ENCODE data around the gene OPCML.

DNA sequence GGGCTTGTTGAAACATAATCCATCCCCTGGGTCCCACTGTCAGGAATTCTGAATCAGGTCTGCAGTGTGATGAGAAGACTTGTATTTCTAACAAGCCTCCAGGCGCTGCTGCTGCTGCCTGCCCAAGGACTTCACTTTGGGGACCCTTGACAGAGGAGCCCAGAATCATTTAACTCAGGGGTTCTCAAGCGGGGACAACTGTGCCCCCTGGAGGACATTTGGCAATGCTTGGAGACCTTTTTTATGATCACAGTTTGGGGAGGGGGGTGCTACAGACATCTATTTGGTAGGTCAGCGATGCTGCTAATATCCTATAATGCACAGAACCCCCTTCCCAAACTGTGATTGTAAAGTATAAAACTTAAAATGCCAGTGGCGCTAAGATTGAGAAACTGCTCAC, 312.8 kb downstream of the OPCML start:
- TF ChIP-seq, protein P1, sequence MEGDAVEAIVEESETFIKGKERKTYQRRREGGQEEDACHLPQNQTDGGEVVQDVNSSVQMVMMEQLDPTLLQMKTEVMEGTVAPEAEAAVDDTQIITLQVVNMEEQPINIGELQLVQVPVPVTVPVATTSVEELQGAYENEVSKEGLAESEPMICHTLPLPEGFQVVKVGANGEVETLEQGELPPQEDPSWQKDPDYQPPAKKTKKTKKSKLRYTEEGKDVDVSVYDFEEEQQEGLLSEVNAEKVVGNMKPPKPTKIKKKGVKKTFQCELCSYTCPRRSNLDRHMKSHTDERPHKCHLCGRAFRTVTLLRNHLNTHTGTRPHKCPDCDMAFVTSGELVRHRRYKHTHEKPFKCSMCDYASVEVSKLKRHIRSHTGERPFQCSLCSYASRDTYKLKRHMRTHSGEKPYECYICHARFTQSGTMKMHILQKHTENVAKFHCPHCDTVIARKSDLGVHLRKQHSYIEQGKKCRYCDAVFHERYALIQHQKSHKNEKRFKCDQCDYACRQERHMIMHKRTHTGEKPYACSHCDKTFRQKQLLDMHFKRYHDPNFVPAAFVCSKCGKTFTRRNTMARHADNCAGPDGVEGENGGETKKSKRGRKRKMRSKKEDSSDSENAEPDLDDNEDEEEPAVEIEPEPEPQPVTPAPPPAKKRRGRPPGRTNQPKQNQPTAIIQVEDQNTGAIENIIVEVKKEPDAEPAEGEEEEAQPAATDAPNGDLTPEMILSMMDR (IDR thresholded peaks at IDR 0.05; ENCODE audit: poor library complexity, severe bottlenecking): no peak
- TF ChIP-seq, protein P2, sequence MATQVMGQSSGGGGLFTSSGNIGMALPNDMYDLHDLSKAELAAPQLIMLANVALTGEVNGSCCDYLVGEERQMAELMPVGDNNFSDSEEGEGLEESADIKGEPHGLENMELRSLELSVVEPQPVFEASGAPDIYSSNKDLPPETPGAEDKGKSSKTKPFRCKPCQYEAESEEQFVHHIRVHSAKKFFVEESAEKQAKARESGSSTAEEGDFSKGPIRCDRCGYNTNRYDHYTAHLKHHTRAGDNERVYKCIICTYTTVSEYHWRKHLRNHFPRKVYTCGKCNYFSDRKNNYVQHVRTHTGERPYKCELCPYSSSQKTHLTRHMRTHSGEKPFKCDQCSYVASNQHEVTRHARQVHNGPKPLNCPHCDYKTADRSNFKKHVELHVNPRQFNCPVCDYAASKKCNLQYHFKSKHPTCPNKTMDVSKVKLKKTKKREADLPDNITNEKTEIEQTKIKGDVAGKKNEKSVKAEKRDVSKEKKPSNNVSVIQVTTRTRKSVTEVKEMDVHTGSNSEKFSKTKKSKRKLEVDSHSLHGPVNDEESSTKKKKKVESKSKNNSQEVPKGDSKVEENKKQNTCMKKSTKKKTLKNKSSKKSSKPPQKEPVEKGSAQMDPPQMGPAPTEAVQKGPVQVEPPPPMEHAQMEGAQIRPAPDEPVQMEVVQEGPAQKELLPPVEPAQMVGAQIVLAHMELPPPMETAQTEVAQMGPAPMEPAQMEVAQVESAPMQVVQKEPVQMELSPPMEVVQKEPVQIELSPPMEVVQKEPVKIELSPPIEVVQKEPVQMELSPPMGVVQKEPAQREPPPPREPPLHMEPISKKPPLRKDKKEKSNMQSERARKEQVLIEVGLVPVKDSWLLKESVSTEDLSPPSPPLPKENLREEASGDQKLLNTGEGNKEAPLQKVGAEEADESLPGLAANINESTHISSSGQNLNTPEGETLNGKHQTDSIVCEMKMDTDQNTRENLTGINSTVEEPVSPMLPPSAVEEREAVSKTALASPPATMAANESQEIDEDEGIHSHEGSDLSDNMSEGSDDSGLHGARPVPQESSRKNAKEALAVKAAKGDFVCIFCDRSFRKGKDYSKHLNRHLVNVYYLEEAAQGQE (IDR thresholded peaks at IDR 0.05; ENCODE audit: borderline replicate concordance): no peak
- no peak for TF ChIP-seq TAF1 (IDR thresholded peaks at IDR 0.05; ENCODE audit: low read depth)
- no peak for TF ChIP-seq POLR2AphosphoS5 (IDR thresholded peaks at IDR 0.05)
- TF ChIP-seq RAD21 (conservative IDR thresholded peaks at IDR 0.05): no peak
- TF ChIP-seq EP300 (conservative IDR thresholded peaks at IDR 0.05; ENCODE audit: poor library complexity, severe bottlenecking): no peak
- TF ChIP-seq EZH2 (IDR thresholded peaks at IDR 0.05; ENCODE audit: borderline replicate concordance, insufficient read depth, low read length, poor library complexity, severe bottlenecking): no peak
- TF ChIP-seq MXI1 (conservative IDR thresholded peaks at IDR 0.05; ENCODE audit: poor library complexity, severe bottlenecking): no peak
